Tibial nerve (tissue), 3 donors: Measurements from ENCODE around the gene GPR82.

Experiments
- CTCF ChIP-seq, 5 experiments: fragments of 200-600 bp in 3 of 5; fragments of 450-650 bp in 2 of 5; sonication (generic) in 3 of 5; IDR thresholded peaks; one replicate each; pipeline ENCODE4 v1.5.1; 2016 to 2019; ENCODE audit warnings: antibody characterized with exemption in 5 of 5, mild to moderate bottlenecking in 3 of 5, moderate library complexity in 2 of 5
- POLR2A ChIP-seq, 2 donors: fragments of 450-650 bp; IDR thresholded peaks; one replicate each; pipeline ENCODE4 v1.6.1; 2017; ENCODE audit warnings: antibody characterized with exemption in 2 of 2, mild to moderate bottlenecking in 2 of 2, moderate library complexity in 2 of 2

GRCh38 chrX:41689711-41690110 is 34.3 kb upstream of the GPR82 start:
- TF ChIP-seq POLR2A (IDR thresholded peaks at IDR 0.05) (no peak), CTCF (IDR thresholded peaks at IDR 0.05) (no peak)
